GM12878 (cell line): ENCODE results near the gene HOXC13. TPM values are rescaled to one million over a fixed set of nuclear protein-coding genes. Genes with fewer than 3 reads are reported as not detected.

ENCODE experiments used
- ATAC-seq: fragments of 200-7000 bp; cut with Tn5 transposase; 3 replicates; pipeline ENCODE4 v1.9.1; 2020; ENCODE audit warnings: mild to moderate bottlenecking, moderate library complexity
- BruUV-seq: library from RNA; stranded (reverse); fragments of 400-500 nt; replicated peaks from 2 replicates; lab custom pipeline; 2021; lab: Mats Ljungman, UMichigan
- CTCF ChIA-PET: fragments of 300-600 bp; sonication (Branson Sonifier 250); formaldehyde crosslinking; extraction: SDS; loops from one replicate; lab custom pipeline; 2021; ENCODE audit warnings: inconsistent platforms; lab: Yijun Ruan, JAX
- POLR2A ChIA-PET: fragments of 350-600 bp; formaldehyde crosslinking; extraction: SDS; loops from one replicate; lab custom pipeline; 2021; ENCODE audit warnings: inconsistent platforms; lab: Charles Lee
- RAD21 ChIA-PET: fragments of 300-600 bp; sonication (Branson Sonifier 250); formaldehyde crosslinking; loops from one replicate; lab custom pipeline; 2023; ENCODE audit warnings: antibody characterized with exemption; ENCODE audit not compliant: unreplicated experiment; lab: Charles Lee
- SMC1A ChIA-PET: fragments of 300-600 bp; sonication (Branson Sonifier 250); formaldehyde crosslinking; loops from one replicate; lab custom pipeline; 2023; ENCODE audit not compliant: unreplicated experiment, uncharacterized antibody; lab: Charles Lee
- DNase-seq: peaks from one replicate; pipeline ENCODE4 v3.0.0-alpha.2; 2011; ENCODE audit warnings: low read depth, low spot score
- FAIRE-seq: peaks from 3 replicates; lab custom pipeline; 2011; peaks lifted over from hg19 to GRCh38; lab: Jason Lieb, UNC
- H2AFZ ChIP-seq: 2 replicates; pipeline ENCODE4 v1.6.0; 2011; ENCODE audit warnings: low read depth, low read length, control low read depth; ENCODE audit not compliant: control insufficient read depth
- H3K27ac ChIP-seq: 2 replicates; pipeline ENCODE4 v1.5.1; 2011; ENCODE audit warnings: control low read depth; ENCODE audit not compliant: control insufficient read depth, insufficient read depth
- H3K27me3 ChIP-seq, 2 experiments: replicated peaks in 1 of 2; 2 replicates each; pipeline versions ENCODE4 v1.6.0 to v1.6.1; 2011; ENCODE audit warnings: low read length in 1 of 2; ENCODE audit not compliant: control insufficient read depth in 2 of 2, insufficient read depth in 2 of 2
- H3K36me3 ChIP-seq, 2 experiments: 2 replicates each; pipeline ENCODE4 v1.5.1; 2011; ENCODE audit warnings: low read length in 1 of 2; ENCODE audit not compliant: control insufficient read depth in 2 of 2, insufficient read depth in 2 of 2
- H3K4me1 ChIP-seq: 2 replicates; pipeline ENCODE4 v1.6.1; 2011; ENCODE audit warnings: mild to moderate bottlenecking, low read length, moderate library complexity, mixed read lengths; ENCODE audit not compliant: control insufficient read depth, insufficient read depth
- H3K4me2 ChIP-seq: 2 replicates; pipeline ENCODE4 v1.6.0; 2011; ENCODE audit warnings: control low read depth; ENCODE audit not compliant: control insufficient read depth, insufficient read depth
- H3K4me3 ChIP-seq: fragments of 200-600 bp; sonication (generic); 2 replicates; pipeline ENCODE4 v1.5.1; 2016
- H3K79me2 ChIP-seq: 2 replicates; pipeline ENCODE4 v1.6.0; 2011; ENCODE audit warnings: low read length; ENCODE audit not compliant: control insufficient read depth, insufficient read depth
- H3K9ac ChIP-seq: 2 replicates; pipeline ENCODE4 v1.8.0; 2011; ENCODE audit warnings: low read length, control low read depth, mixed read lengths; ENCODE audit not compliant: control insufficient read depth, insufficient read depth
- H3K9me3 ChIP-seq: replicated peaks from 3 replicates; pipeline ENCODE4 v1.5.1; 2011; ENCODE audit warnings: mild to moderate bottlenecking, low read length; ENCODE audit not compliant: control insufficient read depth, insufficient read depth
- H4K20me1 ChIP-seq: 2 replicates; pipeline ENCODE4 v1.6.0; 2011; ENCODE audit not compliant: control insufficient read depth, insufficient read depth
- CBX3 ChIP-seq: fragments of 200-600 bp; sonication (generic); IDR thresholded peaks from 2 replicates; pipeline ENCODE4 v1.6.1; 2016; ENCODE audit warnings: low read depth, borderline replicate concordance
- RFX5 ChIP-seq: IDR thresholded peaks from 2 replicates; pipeline ENCODE4 v1.6.1; 2011; ENCODE audit warnings: low read depth, low read length, improper control_type of control experiment
- SMC3 ChIP-seq: IDR thresholded peaks from 2 replicates; pipeline ENCODE4 v1.6.1; 2011; ENCODE audit warnings: low read length, improper control_type of control experiment, borderline replicate concordance
- SP1 ChIP-seq: IDR thresholded peaks from one replicate; pipeline ENCODE4 v1.6.1; 2011; ENCODE audit warnings: low read depth, low read length
- TCF12 ChIP-seq: IDR thresholded peaks from 2 replicates; pipeline ENCODE4 v1.6.1; 2011; ENCODE audit warnings: low read depth, mild to moderate bottlenecking, low read length
- WGBS: methylation state at CpG from one replicate; pipeline ENCODE4 v1.1.6; 2016; ENCODE audit warnings: low lambda C conversion rate; ENCODE audit not compliant: insufficient replicate concordance, insufficient coverage; ENCODE audit errors: missing lambda C conversion rate; 5-methylcytosine and 5-hydroxymethylcytosine counted together
- in situ Hi-C: fragments of 300-500 bp; cut with MboI; formaldehyde crosslinking; loops from 9 replicates; pipeline ENCODE4 v1.14.3; 2018; ENCODE audit warnings: mixed read lengths
- intact Hi-C: fragments of 100-400 bp; cut with micrococcal nuclease; formaldehyde crosslinking; loops from one replicate; pipeline ENCODE4 v1.14.2; 2022; ENCODE audit not compliant: unreplicated experiment
- polyA plus RNA-seq, 11 experiments: library from polyadenylated mRNA; depleted of rRNA in 4 of 11; unstranded in 6 of 11; stranded (reverse) in 5 of 11; fragments of >200 nt; fragmentation: Nextera tagmentation in 4 of 11; fragmentation: Illumina TruSeq in 1 of 11; extraction: Ambion mirVana in 4 of 11; extraction: Trizol in 1 of 11; gene quantifications; 1 replicate in 1 of 11; 2 replicates in 10 of 11; pipeline versions ENCODE4 v1.2.1 to v1.2.3, GENCODE V29; 2011 to 2016; ENCODE audit warnings: inconsistent platforms in 2 of 11, missing spikeins in 2 of 11, low read depth in 1 of 11
- total RNA-seq, 4 experiments: library from RNA; depleted of rRNA in 3 of 4; stranded (reverse); fragments of >200 nt in 3 of 4; fragmentation: Illumina TruSeq in 1 of 4; extraction: Trizol in 1 of 4; gene quantifications; 2 replicates each; pipeline versions ENCODE4 v1.2.1 to v1.2.3, GENCODE V29; 2013 to 2021
- TF ChIP-seq, protein P1 (sequence below): fragments of 450-650 bp; IDR thresholded peaks from 2 replicates; pipeline ENCODE4 v1.6.1; 2017; ENCODE audit warnings: antibody characterized with exemption, mild to moderate bottlenecking, moderate library complexity
- TF ChIP-seq, protein P2 (sequence below): fragments of 450-650 bp; conservative IDR thresholded peaks from 2 replicates; pipeline ENCODE4 v1.6.1; 2017; ENCODE audit warnings: mild to moderate bottlenecking, moderate library complexity

Gene HOXC13
- total and polyA plus RNA-seq, 10 of the 15 experiments (the other 5 are each of a cell fraction or from before 2014, with no cell fraction given): not detected

DNA sequence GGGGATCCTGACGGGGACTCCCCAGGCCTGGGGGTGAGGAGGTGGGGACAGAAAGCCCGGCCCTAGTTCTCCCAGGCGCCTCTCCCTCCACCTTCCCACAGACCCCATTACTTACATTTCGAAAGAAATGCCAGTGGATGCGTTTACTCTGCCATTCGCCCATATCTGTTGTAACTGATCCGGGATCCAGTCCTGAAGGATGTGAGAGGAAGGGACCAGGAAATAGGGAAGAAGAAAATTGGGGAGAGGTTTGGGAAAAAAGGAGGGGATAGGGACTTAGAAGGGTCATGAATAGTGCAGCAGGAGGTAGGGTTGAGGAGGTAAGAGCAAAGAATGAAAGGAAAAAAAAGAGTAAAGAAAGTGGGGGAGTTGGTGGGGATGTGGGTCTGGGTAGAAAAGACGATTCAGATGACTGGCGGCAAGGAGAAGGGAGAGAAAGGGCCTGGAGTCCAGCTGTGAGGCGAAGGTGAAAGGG is 17.2 kb downstream of the HOXC13 start:
- BruUV-seq: no TSS peak
- ATAC-seq (no peak), DNase-seq (no peak), FAIRE-seq (no peak)
- H3K79me2 ChIP-seq: no peaks in the 10 kb centered on the region
- H3K36me3 ChIP-seq: no peaks in the 10 kb centered on the region
- ChIA-PET SMC1A (no interaction called here), POLR2A (no interaction called here), CTCF (no interaction called here), RAD21 (no interaction called here)
- H3K9ac ChIP-seq: no peak overlapping the region
- H3K27ac ChIP-seq: no peak overlapping the region
- no peak overlapping the region for H2AFZ ChIP-seq
- H3K4me3 ChIP-seq: no peak overlapping the region
- intact Hi-C loops (no loop called here), in situ Hi-C loops (no loop called here)
- H4K20me1 ChIP-seq: no peaks in the 10 kb centered on the region
- no peak overlapping the region for H3K4me2 ChIP-seq
- peaks cover 45 to 63% of the 10 kb centered on the region in 2 experiments for H3K27me3 ChIP-seq
- H3K9me3 ChIP-seq: no peaks in the 10 kb centered on the region
- H3K4me1 ChIP-seq: no peaks in the 10 kb centered on the region
- TF ChIP-seq, protein P1, sequence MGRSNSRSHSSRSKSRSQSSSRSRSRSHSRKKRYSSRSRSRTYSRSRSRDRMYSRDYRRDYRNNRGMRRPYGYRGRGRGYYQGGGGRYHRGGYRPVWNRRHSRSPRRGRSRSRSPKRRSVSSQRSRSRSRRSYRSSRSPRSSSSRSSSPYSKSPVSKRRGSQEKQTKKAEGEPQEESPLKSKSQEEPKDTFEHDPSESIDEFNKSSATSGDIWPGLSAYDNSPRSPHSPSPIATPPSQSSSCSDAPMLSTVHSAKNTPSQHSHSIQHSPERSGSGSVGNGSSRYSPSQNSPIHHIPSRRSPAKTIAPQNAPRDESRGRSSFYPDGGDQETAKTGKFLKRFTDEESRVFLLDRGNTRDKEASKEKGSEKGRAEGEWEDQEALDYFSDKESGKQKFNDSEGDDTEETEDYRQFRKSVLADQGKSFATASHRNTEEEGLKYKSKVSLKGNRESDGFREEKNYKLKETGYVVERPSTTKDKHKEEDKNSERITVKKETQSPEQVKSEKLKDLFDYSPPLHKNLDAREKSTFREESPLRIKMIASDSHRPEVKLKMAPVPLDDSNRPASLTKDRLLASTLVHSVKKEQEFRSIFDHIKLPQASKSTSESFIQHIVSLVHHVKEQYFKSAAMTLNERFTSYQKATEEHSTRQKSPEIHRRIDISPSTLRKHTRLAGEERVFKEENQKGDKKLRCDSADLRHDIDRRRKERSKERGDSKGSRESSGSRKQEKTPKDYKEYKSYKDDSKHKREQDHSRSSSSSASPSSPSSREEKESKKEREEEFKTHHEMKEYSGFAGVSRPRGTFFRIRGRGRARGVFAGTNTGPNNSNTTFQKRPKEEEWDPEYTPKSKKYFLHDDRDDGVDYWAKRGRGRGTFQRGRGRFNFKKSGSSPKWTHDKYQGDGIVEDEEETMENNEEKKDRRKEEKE: no peak
- TF ChIP-seq, protein P2, sequence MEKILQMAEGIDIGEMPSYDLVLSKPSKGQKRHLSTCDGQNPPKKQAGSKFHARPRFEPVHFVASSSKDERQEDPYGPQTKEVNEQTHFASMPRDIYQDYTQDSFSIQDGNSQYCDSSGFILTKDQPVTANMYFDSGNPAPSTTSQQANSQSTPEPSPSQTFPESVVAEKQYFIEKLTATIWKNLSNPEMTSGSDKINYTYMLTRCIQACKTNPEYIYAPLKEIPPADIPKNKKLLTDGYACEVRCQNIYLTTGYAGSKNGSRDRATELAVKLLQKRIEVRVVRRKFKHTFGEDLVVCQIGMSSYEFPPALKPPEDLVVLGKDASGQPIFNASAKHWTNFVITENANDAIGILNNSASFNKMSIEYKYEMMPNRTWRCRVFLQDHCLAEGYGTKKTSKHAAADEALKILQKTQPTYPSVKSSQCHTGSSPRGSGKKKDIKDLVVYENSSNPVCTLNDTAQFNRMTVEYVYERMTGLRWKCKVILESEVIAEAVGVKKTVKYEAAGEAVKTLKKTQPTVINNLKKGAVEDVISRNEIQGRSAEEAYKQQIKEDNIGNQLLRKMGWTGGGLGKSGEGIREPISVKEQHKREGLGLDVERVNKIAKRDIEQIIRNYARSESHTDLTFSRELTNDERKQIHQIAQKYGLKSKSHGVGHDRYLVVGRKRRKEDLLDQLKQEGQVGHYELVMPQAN: no peak
- TF ChIP-seq SP1: no peak
- no peak for TF ChIP-seq SMC3
- no peak for TF ChIP-seq RFX5
- TF ChIP-seq TCF12: no peak
- no peak for TF ChIP-seq CBX3
- WGBS: 31% methylated on average over 10 of the region's 10 CpGs
